Activated CD8-positive, alpha-beta memory T cell treated with anti-CD3 and anti-CD28 coated beads for 48 hours (primary cell): Measurements from ENCODE around the gene FPGS.
A peak's percentile ranks its signal among the peaks of the same experiment; 100 is the strongest.
"Not testable (repeated sequence)": the region's sequence is repeated elsewhere in the genome, so short reads cannot be mapped to it uniquely, and the experiment has no call there.

Source experiments
- DNase-seq, 3 experiments: peaks; one replicate each; pipeline ENCODE4 v3.0.0-alpha.2; 2020; ENCODE audit warnings: low read depth in 2 of 3, low spot score in 2 of 3

Gene FPGS

DNA sequence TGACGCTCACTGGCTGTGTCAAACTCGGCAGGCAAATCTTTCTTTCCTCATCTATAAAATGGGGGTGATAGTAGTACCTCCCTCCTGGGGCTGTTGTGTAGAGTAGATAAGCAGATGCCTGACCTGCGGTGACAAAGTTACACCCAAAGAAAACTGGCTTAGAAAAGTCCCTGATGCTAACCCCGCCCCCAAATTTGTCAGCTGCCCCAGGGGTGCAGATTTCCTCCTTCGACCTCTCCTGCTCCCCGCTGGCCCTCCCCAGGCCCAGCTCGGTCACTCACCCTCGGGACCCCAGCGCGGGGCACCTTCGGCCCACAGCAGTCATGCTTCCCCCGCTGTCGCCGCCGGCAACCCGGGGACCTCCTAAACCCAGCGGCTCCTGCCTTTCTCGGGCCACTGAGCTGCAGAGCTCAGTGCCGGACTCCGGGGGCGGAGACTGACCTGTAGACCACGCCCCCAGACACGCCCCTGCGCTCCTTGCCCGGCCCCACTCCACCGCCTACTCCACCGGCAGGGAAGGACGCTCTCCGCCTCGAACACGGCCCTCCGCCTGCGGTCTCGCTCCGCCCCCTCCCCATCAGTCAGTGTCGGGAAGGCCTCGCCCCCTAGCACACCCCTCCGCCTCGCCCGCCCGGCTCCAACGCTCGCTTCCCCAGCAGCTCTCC is 31.6 kb upstream of the FPGS start:
- DNase-seq: peak; percentile 94 to 95 (median 94)

DNA sequence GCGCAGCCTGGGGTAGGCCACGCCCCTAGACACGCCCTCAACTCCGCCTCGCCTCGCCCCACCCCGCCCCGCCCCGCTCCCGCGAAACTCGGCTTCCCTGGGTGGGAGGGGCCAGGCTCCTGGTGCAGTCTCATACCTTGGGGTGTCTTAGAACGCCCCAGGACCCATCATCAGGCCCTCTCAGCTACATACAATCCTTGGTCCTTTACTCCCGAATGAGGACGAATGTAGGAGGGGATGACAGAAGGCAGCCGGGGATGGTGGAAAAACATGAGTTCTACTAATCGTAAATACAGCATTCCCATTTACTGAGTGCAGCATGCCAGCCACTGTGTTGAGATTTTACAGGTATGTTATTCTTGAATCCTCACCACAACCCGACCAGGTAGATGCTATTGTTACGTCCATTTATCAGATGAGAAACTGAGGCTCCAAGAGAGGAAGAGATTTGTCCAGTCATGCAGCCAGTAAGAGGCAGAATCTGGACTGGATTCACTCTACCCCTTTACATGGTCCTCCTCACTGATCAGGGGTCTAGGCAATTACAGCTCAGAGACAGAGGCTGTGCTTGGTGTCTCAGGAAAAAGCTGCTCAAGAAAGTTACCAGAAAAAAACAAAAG is 31.0 kb upstream of the FPGS start:
- no peak for DNase-seq

DNA sequence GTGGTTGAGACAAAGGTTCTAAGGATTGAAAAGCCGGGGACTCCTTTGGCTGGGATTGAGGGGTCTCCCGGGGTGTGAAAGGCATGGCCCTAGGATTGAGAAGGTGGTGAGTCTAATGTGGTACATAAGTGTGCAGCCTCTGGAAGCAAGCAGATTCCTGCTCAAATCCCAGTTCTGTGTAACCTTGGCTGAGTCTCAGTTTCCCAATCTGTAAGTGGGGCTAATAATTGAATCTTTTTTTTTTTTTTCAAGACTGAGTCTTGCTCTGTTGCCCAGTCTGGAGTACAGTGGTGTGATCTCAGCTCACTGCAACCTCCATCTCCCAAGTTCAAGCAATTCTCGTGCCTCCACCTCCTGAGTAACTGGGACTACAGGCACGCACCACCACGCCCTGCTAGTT is 30.1 kb upstream of the FPGS start:
- no peak for DNase-seq

DNA sequence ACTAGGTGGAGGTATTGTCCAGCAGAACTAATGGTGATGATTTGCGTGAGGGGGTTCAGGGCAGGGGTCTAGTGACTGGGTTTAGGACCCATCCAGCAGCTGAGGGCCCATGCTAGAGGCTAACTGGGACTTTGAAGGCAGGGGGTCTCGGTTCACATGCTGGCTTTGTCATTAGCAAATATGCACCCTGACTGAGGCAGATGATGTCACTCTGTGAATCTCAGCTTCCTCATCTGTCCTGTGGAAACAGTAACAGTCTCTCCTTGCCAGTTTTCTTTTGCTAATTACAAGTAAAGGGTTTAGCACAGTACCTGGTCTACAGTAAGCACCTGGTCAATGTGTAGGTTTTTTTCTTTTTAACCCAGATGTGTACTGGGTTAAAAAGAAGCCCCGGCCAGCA is 29.4 kb upstream of the FPGS start:
- DNase-seq: no peak

DNA sequence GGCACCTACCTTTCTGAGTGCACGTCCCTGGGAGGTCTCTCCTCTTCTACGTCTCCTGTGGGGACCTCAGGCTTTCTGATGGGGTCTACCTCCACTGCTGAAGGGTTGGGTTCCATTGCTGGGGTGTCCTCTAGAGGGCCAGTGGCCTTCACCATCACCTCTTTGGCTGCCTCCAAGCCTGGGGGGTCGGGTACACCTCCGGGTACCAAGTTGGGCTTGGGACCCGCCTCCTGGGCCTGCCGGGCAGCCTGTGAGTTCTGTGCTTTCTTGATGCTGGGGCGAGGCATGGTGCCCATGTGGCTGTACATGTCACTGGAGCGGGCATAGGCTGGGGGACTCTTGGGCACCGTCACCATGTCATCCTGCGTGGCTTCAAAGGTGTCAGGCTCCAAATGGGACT is 28.7 kb upstream of the FPGS start:
- no peak for DNase-seq

DNA sequence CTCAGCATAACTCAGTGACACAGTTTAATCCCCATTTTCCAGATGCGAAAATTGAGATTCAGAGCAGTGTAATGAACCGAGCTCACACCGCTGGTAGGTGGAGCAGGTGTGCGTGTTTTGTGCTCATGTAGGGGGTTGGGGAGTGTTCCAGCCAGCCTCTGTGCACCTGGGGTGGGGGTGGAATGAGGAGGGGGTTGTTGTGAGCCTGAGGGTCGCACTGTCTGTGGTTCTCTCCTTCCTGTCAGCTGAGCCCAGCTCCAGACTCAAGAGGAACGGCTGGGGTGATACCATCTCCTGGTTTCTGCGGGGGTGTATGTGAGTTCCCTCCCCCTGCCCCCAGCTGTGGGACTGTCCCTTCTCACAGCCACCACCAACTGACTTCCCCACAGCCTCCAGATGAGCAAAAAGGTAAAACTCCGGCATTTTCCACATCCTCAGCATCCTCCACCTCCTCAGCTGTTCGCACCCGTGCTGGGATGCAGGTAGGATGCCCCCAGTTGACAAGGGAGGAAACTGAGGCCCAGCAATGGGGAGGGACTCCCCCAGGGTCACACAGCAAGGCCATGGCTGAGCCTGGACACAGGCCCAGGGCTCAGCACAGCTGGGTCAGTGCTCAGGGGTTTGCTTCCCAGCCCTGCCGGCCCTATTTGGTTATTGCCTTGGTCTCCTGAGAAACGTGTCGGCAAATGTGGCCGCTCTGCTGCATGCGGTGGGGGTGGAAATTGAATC is 26.3 kb upstream of the FPGS start:
- peak in 2 of 3 experiments; percentile 35 to 63 for DNase-seq

DNA sequence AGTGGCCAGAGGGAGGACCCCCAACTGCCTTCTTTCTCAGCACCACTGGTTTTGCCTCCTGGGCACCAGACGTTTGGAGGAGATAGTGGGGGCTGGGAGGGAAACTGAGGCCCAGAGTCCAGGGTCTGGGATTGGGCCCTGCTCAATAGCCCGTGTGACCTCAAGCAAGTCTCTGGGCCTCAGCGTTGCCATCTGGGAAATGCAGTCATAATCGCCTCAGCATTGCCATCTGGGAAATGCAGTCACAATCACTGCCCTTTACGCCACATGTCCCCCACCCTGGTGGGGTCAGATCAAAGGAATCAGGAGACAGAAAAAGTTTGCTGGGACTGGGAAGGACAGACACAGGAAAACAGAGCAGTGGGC is 25.8 kb upstream of the FPGS start:
- no peak for DNase-seq

DNA sequence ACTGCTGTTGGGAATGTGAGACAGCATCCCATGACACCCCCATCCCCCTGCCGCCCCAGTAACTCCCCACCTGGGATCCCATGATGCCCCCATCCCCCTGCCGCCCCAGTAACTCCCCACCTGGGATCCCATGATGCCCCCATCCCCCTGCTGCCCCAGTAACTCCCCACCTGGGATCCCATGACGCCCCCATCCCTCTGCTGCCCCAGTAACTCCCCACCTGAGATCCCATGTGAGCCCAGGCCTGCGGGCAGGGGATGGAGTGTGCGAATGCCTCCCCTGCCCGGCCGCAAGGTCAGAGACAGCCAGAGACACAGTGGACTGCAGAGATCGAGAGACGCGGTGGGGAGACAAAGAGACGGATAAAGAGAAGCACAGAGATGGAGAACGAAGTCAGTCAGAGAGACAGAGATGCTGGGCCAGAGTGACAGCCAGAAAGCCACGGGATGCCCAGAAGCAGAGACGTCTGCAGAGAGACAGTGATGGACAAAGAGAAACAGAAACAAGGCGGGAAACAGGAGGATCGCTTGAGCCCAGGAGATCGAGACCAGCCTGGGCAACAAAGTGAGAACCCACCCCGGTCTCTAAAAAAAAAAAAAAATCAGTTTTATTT is 25.2 kb upstream of the FPGS start:
- DNase-seq: no peak

DNA sequence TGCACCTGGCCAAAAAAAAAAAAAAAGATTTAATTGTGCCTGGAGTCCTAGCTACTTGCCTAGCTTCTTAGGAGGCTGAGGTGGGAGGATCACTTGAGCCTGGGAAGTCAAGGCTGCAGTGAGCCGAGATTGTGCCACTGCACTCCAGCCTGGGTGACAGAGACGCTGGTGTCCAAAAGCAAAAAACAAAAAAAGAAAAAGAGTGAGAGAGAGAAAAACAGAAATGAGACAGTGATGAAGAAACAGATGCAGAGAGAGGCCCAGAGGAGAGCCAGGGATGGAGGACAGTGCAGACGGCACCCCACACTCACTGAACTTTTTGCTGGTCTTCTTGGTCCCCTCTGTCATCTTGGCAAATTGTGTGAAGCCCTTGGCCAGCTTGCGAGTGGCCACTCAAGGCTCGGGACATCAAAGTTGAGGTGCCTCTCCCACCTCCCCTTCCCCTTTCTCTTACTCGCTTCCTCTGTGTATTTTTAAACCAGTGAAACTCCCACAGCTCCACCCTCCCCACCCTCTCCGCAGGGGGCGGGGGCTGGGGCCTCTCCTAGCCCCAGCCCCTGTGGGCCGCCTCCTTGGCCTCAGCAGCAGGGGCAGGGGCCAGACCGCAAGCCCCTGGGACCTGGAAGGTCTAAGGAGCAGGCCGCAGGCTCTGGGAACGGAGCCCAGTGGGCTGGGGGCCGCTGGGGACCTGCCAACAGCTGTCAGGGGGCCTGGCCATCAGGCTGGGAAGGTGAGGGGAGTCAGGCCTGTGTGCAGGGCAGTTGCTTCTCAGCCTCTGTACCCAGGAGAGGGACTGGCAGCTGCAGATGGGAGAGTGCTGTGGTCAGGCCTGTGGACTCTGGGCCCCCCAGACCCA is 24.2 kb upstream of the FPGS start, which contains the start of gene SH2D3C:
TSS of gene SH2D3C (minus strand) at position 387 of the 856 bp plus-strand sequence. CDS start at position 348, 39 bp downstream.
- no peak for DNase-seq

DNA sequence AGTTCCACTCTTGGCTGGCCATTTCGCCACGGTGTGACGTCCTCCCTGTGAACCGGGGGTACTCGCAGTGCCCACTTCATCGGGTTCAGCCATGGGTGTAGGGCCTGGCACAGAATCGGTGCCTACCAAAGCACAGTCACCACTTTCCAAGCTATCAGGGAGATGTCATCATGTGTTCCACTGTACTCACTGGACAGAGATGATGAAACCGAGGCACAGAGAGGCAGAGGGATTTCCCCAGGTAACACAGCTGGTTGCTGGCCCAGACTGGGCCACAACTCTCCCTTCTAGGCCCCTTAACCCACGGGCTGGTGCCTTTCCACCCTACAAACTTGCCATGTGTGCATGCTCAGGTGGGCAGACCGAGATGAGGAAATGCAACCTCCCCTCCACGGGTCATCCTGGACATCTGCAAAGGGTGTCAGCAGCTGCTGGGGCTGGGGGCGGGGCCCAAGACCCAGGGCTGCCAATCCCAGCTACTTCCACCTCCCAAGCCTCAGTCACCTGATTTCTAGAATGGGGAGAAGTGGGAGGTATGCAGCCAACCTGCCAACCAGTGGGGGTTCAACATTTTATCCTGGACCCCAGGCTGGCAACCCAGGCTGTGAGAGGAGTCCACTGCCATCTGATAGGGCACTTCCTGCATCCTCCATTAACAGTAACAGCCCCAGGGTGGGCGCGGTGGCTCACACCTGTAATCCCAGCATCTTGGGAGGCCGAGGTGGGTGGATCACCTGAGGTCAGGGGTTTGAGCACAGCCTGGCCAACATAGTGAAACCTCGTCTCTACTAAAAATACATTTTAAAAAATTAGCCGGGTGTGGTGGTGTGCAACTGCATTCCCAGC is 23.3 kb upstream of the FPGS start:
- DNase-seq: peak in 1 of 3 experiments; percentile 40

DNA sequence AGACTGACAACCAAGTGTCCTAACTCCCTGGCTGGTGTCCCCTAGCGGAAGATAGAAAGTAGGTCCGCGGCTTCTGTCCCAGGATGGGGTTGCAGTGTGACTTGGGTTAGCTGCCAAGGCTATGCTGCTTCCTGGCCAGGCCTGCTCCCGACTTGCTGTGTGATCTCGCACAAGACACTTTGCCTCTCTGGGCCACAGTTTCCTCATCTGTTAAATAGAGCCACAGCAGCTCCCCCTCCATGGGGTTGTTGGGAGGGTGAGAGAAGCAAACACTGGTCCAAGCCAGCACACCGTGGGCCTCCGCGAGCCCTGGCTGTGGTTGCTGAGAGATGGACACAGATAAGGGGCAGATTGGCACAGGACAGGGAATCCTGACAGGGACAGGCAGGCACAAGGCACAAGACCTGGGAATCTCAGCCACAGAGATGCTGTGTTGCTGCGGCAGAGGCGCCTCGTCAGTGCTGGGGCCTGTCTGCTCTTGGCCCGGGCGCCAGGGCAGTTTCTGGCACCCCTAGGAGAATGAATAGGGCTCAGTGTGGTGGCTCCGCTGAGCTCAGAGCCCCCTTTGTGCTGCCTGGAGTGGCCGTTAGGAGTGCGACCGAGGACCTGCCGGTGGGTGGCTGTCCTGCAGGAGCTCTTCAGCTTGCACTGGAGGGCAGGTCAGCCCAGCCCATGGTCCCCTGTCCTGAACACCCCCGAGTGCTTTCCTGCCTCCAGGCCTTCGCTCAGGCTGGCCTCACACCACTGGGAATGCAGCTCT is 22.4 kb upstream of the FPGS start:
- DNase-seq: no peak

DNA sequence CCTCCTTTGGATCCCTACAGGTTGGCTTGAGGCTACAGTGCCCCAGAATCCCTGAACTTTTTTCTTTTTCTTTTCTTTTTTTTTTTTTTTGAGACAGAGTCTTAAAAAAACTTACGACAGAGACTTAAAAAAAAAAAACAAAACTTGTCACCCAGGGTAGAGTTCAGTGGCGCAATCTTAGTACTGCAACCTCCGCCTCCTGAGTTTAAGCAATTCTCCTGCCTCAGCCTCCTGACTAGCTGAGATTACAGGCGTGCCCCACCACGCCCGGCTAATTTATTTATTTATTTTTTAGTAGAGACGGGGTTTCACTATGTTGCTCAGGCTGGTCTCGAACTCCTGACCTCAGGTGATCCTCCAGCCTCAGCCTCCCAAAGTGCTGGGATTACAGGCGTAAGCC is 21.8 kb upstream of the FPGS start:
- DNase-seq: not testable (repeated sequence)

DNA sequence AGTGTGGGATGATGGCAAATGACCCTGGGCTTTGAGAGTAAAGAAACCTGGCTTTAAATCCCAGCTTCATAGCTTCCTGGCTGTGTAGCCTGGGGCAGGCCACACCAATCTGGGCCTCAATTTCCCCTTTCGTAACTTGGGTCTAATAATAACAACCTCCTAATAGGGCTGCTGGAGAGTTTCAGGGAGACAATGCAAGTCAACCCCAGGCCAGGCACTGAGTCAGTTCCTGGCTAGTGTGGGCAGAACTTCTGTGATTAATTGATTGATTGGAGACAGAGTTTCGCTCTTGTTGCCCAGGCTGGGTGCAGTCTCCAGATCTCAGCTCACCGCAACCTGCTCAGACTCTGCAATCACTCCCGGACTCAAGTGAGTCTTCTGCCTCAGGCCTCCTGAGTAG is 20.9 kb upstream of the FPGS start:
- no peak for DNase-seq

DNA sequence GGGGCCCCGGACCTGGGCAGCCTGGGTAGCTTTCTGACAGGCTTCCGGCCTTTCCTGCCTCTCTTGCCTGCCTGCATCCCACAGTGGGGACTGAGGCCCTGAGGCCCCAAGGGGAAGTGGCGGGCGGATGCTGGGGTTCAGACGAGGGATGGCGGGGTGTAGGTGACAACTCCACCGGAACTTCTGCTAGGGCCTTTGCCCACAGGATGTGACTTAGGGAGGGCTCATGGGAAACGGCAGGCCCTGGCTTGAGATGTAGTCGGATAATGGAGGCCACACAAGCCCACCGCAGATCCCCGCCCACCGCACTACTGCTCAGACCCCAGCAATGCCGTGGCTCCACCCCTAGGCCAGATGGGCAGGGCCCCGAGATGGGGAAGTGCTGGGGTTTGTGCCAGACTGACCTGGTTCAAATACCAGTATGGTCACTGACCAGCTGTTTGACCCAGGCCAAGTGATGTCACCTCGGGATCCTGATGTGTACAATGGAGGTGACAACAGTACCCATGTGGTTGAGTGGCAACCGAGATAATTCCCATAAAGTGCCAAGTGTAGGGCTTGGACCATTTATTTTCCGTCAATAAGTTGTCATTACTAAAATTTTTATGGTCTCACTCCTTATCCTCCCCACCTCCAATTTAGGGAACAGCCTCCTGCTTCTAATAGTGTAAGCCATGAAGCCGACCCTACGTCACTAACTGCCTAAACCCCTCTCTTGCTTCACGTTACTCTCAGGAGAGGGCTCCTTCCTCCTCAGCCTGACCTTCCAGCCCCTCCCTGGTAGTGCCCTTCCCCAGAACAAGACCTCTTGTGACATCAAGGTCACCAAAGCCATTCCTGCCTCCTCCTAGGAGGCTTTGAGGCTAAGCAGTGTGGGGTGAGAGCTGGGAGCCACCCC is 19.3 kb upstream of the FPGS start:
- DNase-seq: peak; percentile 57 to 67 (median 58)

DNA sequence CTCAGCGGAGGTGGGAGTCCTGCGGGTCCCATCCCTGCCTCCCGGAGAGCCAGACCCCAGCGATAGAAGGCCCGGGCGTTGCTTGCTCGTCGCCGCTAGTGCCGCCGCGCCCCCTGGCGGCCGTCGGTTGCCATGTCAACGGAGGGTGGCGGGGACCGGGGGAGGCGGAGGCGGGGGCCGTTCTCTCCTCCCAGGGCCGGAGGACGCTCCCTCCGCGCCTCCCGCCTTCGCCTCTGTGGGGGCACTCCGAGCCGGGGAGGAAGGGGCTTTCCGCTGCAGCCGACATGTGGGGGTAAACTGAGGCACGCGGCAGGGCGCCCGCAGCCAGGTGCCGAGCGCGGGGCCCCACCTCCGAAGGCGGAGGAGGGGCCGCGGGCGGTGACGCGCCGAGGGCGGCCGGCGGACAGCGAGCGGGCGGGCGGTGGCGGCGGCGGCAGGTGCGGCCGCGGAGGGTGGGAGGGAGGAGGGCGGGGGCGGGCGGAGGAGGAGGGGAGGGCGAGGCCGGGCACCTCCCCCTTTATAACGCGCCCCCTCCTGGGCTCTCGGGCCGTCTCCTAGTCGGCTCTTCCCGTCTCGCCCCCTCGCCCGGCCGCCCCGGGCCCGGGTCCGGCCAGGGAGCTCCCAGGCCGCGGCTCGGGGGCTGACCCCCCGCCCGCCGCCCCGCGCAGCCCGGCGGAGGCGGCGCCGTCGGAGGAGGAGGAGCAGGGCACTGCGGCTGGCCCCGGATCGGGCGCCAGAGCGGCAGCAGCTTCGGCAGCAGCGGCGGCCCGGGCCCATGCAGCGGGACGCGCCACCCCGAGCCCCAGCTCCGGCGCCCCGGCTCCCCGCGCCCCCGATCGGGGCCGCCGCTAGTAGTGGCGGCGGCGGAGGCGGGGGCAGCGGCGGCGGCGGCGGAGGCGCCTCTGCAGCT is 17.4 kb upstream of the FPGS start:
- DNase-seq: peak; percentile 79 to 84 (median 83)

DNA sequence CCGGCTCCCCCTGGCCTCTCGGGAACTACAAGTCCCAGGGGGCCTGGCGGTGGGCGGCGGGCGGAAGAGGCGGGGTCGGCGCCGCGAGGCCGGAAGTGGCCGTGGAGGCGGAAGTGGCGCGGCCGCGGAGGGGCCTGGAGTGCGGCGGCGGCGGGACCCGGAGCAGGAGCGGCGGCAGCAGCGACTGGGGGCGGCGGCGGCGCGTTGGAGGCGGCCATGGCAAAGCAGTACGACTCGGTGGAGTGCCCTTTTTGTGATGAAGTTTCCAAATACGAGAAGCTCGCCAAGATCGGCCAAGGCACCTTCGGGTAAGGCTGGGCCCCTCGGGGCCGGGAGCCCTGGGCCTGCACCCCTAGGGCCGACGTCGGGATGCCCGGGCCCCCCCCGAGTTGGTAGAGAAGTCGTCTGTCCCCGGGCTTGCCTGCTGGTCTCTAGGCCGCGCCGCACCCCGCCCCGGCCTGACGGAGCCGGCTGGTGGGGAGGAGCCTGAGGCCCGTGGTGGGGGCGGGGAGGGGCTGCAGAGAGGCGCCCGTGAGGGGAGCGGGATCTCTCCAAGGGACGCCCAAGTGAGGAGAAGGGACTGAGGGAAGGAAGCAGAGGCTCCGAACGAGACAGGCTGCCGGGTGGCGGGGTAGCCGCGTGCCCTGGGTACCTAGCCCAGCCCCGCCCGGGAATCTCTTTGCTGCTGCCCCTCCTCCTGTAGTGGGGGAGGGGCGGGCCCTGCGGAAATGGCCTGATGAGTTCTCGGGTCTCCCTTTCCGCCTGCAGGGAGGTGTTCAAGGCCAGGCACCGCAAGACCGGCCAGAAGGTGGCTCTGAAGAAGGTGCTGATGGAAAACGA is 16.5 kb upstream of the FPGS start, which contains the start of gene CDK9:
TSS of gene CDK9 (plus strand) at position 102 of the 840 bp plus-strand sequence. CDS start at position 217, 115 bp downstream.
- peak; percentile 87 to 89 (median 87) for DNase-seq
